ENCODE data around the gene ACSM3. TPM values are rescaled to one million over a fixed set of nuclear protein-coding genes. Genes with fewer than 3 reads are reported as not detected.
"Not testable (repeated sequence)": the region's sequence is repeated elsewhere in the genome, so short reads cannot be mapped to it uniquely, and the experiment has no call there.

Gene ACSM3
- polyA plus RNA-seq, 4 donors, result 91.4 to 126 (median 105) TPM

- DNase-seq (ENCODE audit: low read depth in 4 of 4, low spot score in 2 of 4), result no peak
These were observed 8.6 kb upstream of the ACSM3 start for GRCh38 chr16:20755238-20755637.

- DNase-seq (ENCODE audit: low read depth in 4 of 4, low spot score in 2 of 4), result not testable (repeated sequence)
These were observed 8.0 kb upstream of the ACSM3 start for GRCh38 chr16:20755799-20756198.

GRCh38 chr16:20760346-20760745, 3.5 kb upstream of the ACSM3 start:
- DNase-seq (ENCODE audit: low read depth in 4 of 4, low spot score in 2 of 4), result peak in 1 of 4 donors; percentile 29

- no peak for DNase-seq (ENCODE audit: low read depth in 4 of 4, low spot score in 2 of 4)
These were observed 2.6 kb upstream of the ACSM3 start for GRCh38 chr16:20761175-20761574.

- DNase-seq (ENCODE audit: low read depth in 4 of 4, low spot score in 2 of 4), result no peak
These were observed 1.2 kb upstream of the ACSM3 start for GRCh38 chr16:20762404-20763123.

GRCh38 chr16:20764448-20764847, 634 bp downstream of the ACSM3 start:
- DNase-seq (ENCODE audit: low read depth in 4 of 4, low spot score in 2 of 4), result not testable (repeated sequence)

- DNase-seq (ENCODE audit: low read depth in 4 of 4, low spot score in 2 of 4), result no peak
These were observed 1.9 kb downstream of the ACSM3 start for GRCh38 chr16:20765732-20766131.

- no peak for DNase-seq (ENCODE audit: low read depth in 4 of 4, low spot score in 2 of 4)
These were observed 2.5 kb downstream of the ACSM3 start for GRCh38 chr16:20766294-20766693.

- no peak for DNase-seq (ENCODE audit: low read depth in 4 of 4, low spot score in 2 of 4)
These were observed 3.8 kb downstream of the ACSM3 start for GRCh38 chr16:20767577-20767976.

- DNase-seq (ENCODE audit: low read depth in 4 of 4, low spot score in 2 of 4), result no peak
These were observed 4.3 kb downstream of the ACSM3 start for GRCh38 chr16:20768121-20768520.

GRCh38 chr16:20768818-20769217, 5.0 kb downstream of the ACSM3 start:
- DNase-seq (ENCODE audit: low read depth in 4 of 4, low spot score in 2 of 4), result no peak

GRCh38 chr16:20773679-20774078, 9.9 kb downstream of the ACSM3 start:
- no peak for DNase-seq (ENCODE audit: low read depth in 4 of 4, low spot score in 2 of 4)

GRCh38 chr16:20774703-20775362, 11.0 kb downstream of the ACSM3 start:
- DNase-seq (ENCODE audit: low read depth in 4 of 4, low spot score in 2 of 4), result no peak

- no peak for DNase-seq (ENCODE audit: low read depth in 4 of 4, low spot score in 2 of 4)
These were observed 17.9 kb downstream of the ACSM3 start for GRCh38 chr16:20781697-20782096.

GRCh38 chr16:20782470-20782869, 18.7 kb downstream of the ACSM3 start:
- no peak for DNase-seq (ENCODE audit: low read depth in 4 of 4, low spot score in 2 of 4)

GRCh38 chr16:20784204-20784603, 20.4 kb downstream of the ACSM3 start:
- no peak for DNase-seq (ENCODE audit: low read depth in 4 of 4, low spot score in 2 of 4)

- no peak for DNase-seq (ENCODE audit: low read depth in 4 of 4, low spot score in 2 of 4)
These were observed 25.3 kb downstream of the ACSM3 start for GRCh38 chr16:20789130-20789529.

- DNase-seq (ENCODE audit: low read depth in 4 of 4, low spot score in 2 of 4), result no peak
These were observed 28.3 kb downstream of the ACSM3 start for GRCh38 chr16:20791923-20792612.

GRCh38 chr16:20798364-20798763, 34.5 kb downstream of the ACSM3 start:
- no peak for DNase-seq (ENCODE audit: low read depth in 4 of 4, low spot score in 2 of 4)

- DNase-seq (ENCODE audit: low read depth in 4 of 4, low spot score in 2 of 4), result no peak
These were observed 35.8 kb downstream of the ACSM3 start for GRCh38 chr16:20799599-20799998.

- no peak for DNase-seq (ENCODE audit: low read depth in 4 of 4, low spot score in 2 of 4)
These were observed 37.5 kb downstream of the ACSM3 start for GRCh38 chr16:20801278-20801677.

- DNase-seq (ENCODE audit: low read depth in 4 of 4, low spot score in 2 of 4), result no peak
These were observed 39.4 kb downstream of the ACSM3 start for GRCh38 chr16:20803192-20803560.
